HepG2 (cell line): Measurements from ENCODE around the gene ZNF10. TPM values are rescaled to one million over a fixed set of nuclear protein-coding genes. Genes with fewer than 3 reads are reported as not detected.

Experiments used
- AKAP8 ChIP-seq: sonication (generic); formaldehyde crosslinking; IDR thresholded peaks from 2 replicates; pipeline ENCODE4 v1.5.1; 2020; ENCODE audit warnings: mild to moderate bottlenecking, missing genetic modification reagents
- ATF7-NPFF ChIP-seq: sonication (generic); formaldehyde crosslinking; IDR thresholded peaks from 2 replicates; pipeline ENCODE4 v1.8.1; 2023; ENCODE audit warnings: mild to moderate bottlenecking, low read depth, missing genetic modification reagents, moderate library complexity
- BCL6 ChIP-seq: IDR thresholded peaks from 2 replicates; pipeline ENCODE4 v1.6.1; 2016; ENCODE audit warnings: missing genetic modification reagents, missing compliant biosample characterization
- DMAP1 ChIP-seq: IDR thresholded peaks from 2 replicates; pipeline ENCODE4 v1.6.1; 2016
- HIC2 ChIP-seq: sonication (generic); formaldehyde crosslinking; IDR thresholded peaks from 2 replicates; pipeline ENCODE4 v1.9.0; 2022; ENCODE audit warnings: low read depth, missing genetic modification reagents
- ISX ChIP-seq: sonication (generic); formaldehyde crosslinking; conservative IDR thresholded peaks from 2 replicates; pipeline ENCODE4 v1.5.0; 2020; ENCODE audit warnings: missing genetic modification reagents
- KAT8 ChIP-seq: IDR thresholded peaks from 2 replicates; pipeline ENCODE4 v1.6.1; 2016; ENCODE audit warnings: missing genetic modification reagents, missing compliant biosample characterization
- PLSCR1 ChIP-seq: sonication (generic); formaldehyde crosslinking; IDR thresholded peaks from 2 replicates; pipeline ENCODE4 v1.5.0; 2020; ENCODE audit warnings: missing genetic modification reagents, mild to moderate bottlenecking, borderline replicate concordance
- RBAK ChIP-seq: sonication (generic); formaldehyde crosslinking; IDR thresholded peaks from 2 replicates; pipeline ENCODE4 v1.5.1; 2020; ENCODE audit warnings: mild to moderate bottlenecking, missing genetic modification reagents
- RBM22 ChIP-seq: fragments of 200-400 bp; formaldehyde crosslinking; optimal IDR thresholded peaks from 2 replicates; pipeline ENCODE3; 2017; ENCODE audit warnings: mild to moderate bottlenecking, low read length, moderate library complexity
- SKI ChIP-seq: fragments of 450-650 bp; IDR thresholded peaks from one replicate; pipeline ENCODE4 v1.6.1; 2018; ENCODE audit warnings: mild to moderate bottlenecking; ENCODE audit not compliant: partially characterized antibody
- SNAI1 ChIP-seq: sonication (generic); formaldehyde crosslinking; IDR thresholded peaks from 2 replicates; pipeline ENCODE4 v1.5.0; 2020; ENCODE audit warnings: mild to moderate bottlenecking, missing genetic modification reagents, borderline replicate concordance
- TBX2 ChIP-seq: sonication (generic); formaldehyde crosslinking; IDR thresholded peaks from 2 replicates; pipeline ENCODE4 v1.5.0; 2020; ENCODE audit warnings: missing genetic modification reagents, mild to moderate bottlenecking, borderline replicate concordance
- TRAFD1 ChIP-seq: sonication (generic); formaldehyde crosslinking; IDR thresholded peaks from 2 replicates; pipeline ENCODE4 v1.5.1; 2020; ENCODE audit warnings: missing genetic modification reagents, mild to moderate bottlenecking, borderline replicate concordance
- U2AF1 ChIP-seq: fragments of 200-400 bp; formaldehyde crosslinking; optimal IDR thresholded peaks from 2 replicates; pipeline ENCODE3; 2017; ENCODE audit warnings: mild to moderate bottlenecking, low read depth, low read length
- ZBTB20 ChIP-seq: sonication (generic); formaldehyde crosslinking; IDR thresholded peaks from 2 replicates; pipeline ENCODE4 v1.8.1; 2023; ENCODE audit warnings: missing genetic modification reagents, low read depth, mild to moderate bottlenecking, borderline replicate concordance
- ZNF205 ChIP-seq: IDR thresholded peaks from 2 replicates; pipeline ENCODE4 v1.6.1; 2018; ENCODE audit warnings: missing biosample characterization, missing genetic modification reagents
- ZNF430 ChIP-seq: sonication (generic); formaldehyde crosslinking; IDR thresholded peaks from 2 replicates; pipeline ENCODE4 v1.9.0; 2021; ENCODE audit warnings: mild to moderate bottlenecking, missing genetic modification reagents
- polyA plus RNA-seq, 8 experiments: library from polyadenylated mRNA; depleted of rRNA in 3 of 8; stranded (reverse) in 7 of 8; unstranded in 1 of 8; fragments of >200 nt; fragmentation: Illumina TruSeq in 4 of 8; extraction: Trizol in 4 of 8; gene quantifications; 2 replicates each; pipeline versions ENCODE4 v1.2.1 to v1.2.3, GENCODE V29; 2011 to 2016; ENCODE audit warnings: low read depth in 4 of 8, missing spikeins in 1 of 8, mixed read lengths in 1 of 8; ENCODE audit not compliant: insufficient read depth in 1 of 8
- total RNA-seq, 5 experiments: library from RNA; depleted of rRNA; stranded (reverse); fragments of >200 nt; fragmentation: Illumina TruSeq; extraction: Trizol; gene quantifications; 2 replicates each; pipeline ENCODE4 v1.2.3, GENCODE V29; 2016; ENCODE audit warnings: low read depth in 1 of 5
- TF ChIP-seq, protein P1 (sequence below): sonication (generic); formaldehyde crosslinking; IDR thresholded peaks from 2 replicates; pipeline ENCODE4 v1.4.0; 2020; ENCODE audit warnings: missing genetic modification reagents

Gene ZNF10
- total and polyA plus RNA-seq, 2 of the 13 experiments (the other 11 are each of a cell fraction or from before 2014, with no cell fraction given), result 2.9 to 6.5 TPM

- TF ChIP-seq TRAFD1 (CRISPR knock-in tag) (no peak), RBAK (0 out of 2 replicates have a peak, but pooled peaks have one; percentile 31), BCL6 (CRISPR knock-in tag) (no peak; the same call in 1 of the 2 replicates), PLSCR1 (0 out of 2 replicates have a peak, but pooled peaks have one; percentile 31), ISX (CRISPR knock-in tag) (0 out of 2 replicates have a peak, but pooled peaks have one; percentile 37), ATF7-NPFF (CRISPR knock-in tag) (peak; percentile 84; the same call in 1 of the 2 replicates), ZNF205 (CRISPR knock-in tag) (peak; percentile 38; the same call in 1 of the 2 replicates), HIC2 (CRISPR knock-in tag) (no peak), AKAP8 (CRISPR knock-in tag) (no peak; the same call in 1 of the 2 replicates), SNAI1 (no peak), ZNF430 (CRISPR knock-in tag) (peak; percentile 96; the same call in 1 of the 2 replicates), ZBTB20 (CRISPR knock-in tag) (0 out of 2 replicates have a peak, but pooled peaks have one; percentile 54), RBM22 (no peak), KAT8 (CRISPR knock-in tag) (peak; percentile 90), DMAP1 (CRISPR knock-in tag) (peak; percentile 49), TBX2 (peak; percentile 86; the same call in 1 of the 2 replicates), U2AF1 (no peak), SKI (no peak)
- TF ChIP-seq, protein P1, sequence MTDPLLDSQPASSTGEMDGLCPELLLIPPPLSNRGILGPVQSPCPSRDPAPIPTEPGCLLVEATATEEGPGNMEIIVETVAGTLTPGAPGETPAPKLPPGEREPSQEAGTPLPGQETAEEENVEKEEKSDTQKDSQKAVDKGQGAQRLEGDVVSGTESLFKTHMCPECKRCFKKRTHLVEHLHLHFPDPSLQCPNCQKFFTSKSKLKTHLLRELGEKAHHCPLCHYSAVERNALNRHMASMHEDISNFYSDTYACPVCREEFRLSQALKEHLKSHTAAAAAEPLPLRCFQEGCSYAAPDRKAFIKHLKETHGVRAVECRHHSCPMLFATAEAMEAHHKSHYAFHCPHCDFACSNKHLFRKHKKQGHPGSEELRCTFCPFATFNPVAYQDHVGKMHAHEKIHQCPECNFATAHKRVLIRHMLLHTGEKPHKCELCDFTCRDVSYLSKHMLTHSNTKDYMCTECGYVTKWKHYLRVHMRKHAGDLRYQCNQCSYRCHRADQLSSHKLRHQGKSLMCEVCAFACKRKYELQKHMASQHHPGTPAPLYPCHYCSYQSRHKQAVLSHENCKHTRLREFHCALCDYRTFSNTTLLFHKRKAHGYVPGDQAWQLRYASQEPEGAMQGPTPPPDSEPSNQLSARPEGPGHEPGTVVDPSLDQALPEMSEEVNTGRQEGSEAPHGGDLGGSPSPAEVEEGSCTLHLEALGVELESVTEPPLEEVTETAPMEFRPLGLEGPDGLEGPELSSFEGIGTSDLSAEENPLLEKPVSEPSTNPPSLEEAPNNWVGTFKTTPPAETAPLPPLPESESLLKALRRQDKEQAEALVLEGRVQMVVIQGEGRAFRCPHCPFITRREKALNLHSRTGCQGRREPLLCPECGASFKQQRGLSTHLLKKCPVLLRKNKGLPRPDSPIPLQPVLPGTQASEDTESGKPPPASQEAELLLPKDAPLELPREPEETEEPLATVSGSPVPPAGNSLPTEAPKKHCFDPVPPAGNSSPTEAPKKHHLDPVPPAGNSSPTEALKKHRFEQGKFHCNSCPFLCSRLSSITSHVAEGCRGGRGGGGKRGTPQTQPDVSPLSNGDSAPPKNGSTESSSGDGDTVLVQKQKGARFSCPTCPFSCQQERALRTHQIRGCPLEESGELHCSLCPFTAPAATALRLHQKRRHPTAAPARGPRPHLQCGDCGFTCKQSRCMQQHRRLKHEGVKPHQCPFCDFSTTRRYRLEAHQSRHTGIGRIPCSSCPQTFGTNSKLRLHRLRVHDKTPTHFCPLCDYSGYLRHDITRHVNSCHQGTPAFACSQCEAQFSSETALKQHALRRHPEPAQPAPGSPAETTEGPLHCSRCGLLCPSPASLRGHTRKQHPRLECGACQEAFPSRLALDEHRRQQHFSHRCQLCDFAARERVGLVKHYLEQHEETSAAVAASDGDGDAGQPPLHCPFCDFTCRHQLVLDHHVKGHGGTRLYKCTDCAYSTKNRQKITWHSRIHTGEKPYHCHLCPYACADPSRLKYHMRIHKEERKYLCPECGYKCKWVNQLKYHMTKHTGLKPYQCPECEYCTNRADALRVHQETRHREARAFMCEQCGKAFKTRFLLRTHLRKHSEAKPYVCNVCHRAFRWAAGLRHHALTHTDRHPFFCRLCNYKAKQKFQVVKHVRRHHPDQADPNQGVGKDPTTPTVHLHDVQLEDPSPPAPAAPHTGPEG (CRISPR knock-in tag), result 0 out of 2 replicates have a peak, but pooled peaks have one; percentile 17
Measured at GRCh38 chr12:133130038-133130807, at the start of gene ZNF10, which contains the start of gene ZNF891 (continued).
